ENCODE data around the gene STAT5B. TPM values are rescaled to one million over a fixed set of nuclear protein-coding genes. Genes with fewer than 3 reads are reported as not detected.

STAT5B gene
- total RNA-seq, 2 donors from 2014 or later = 35.7 to 51.4 TPM

DNA sequence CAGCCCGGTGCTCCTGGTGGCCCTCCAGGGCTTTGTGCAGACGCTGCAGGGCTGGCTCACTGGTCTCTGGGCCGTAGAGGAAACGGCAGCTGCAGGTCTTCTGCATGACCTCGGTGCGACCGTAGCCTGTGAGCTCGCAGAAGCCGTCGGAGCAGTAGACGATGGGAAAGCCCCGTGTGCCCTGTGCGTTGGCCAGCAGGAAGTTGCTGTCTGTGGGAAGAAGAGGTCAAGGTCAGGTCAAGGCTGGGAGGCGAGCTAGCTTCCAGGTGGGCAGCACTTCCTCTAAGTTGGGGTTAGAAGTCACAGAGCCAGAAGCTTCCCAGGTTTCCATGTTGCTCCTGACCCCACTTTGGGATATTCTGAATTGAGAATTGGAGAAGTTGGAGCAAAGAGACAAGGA is 97.4 kb downstream of the STAT5B start:
- Histone ChIP-seq H3K4me1 (ENCODE audit: control insufficient read depth, insufficient read depth, low read length) (no peaks in the 10 kb centered on the region), H3K27me3 (ENCODE audit: control insufficient read depth, insufficient read depth, low read length, poor library complexity, severe bottlenecking) (peaks cover 59% of the 10 kb centered on the region), H3K4me3 (ENCODE audit: low read length) (no peak overlapping the region), H3K27ac (ENCODE audit: low read depth, low read length) (no peak overlapping the region), H3K9me3 (ENCODE audit: control insufficient read depth, low read length) (no peaks in the 10 kb centered on the region), H3K9ac (ENCODE audit: extremely low read depth, low read length, poor library complexity, severe bottlenecking) (no peak overlapping the region), H3K36me3 (ENCODE audit: control insufficient read depth, insufficient read depth, low read length) (no peaks in the 10 kb centered on the region)
- H3K4me1 Mint-ChIP-seq = peaks cover 8% of the 10 kb centered on the region
- 50 to 68% methylated on average over 4 to 14 of the region's 14 CpGs for WGBS, 2 experiments (ENCODE audit: insufficient coverage in 1 of 2, insufficient read length in 1 of 2)
- no peak for DNase-seq
- H3K9me3 Mint-ChIP-seq = no peaks in the 10 kb centered on the region
- no peak overlapping the region for H3K27ac Mint-ChIP-seq
- TF ChIP-seq, protein P1, sequence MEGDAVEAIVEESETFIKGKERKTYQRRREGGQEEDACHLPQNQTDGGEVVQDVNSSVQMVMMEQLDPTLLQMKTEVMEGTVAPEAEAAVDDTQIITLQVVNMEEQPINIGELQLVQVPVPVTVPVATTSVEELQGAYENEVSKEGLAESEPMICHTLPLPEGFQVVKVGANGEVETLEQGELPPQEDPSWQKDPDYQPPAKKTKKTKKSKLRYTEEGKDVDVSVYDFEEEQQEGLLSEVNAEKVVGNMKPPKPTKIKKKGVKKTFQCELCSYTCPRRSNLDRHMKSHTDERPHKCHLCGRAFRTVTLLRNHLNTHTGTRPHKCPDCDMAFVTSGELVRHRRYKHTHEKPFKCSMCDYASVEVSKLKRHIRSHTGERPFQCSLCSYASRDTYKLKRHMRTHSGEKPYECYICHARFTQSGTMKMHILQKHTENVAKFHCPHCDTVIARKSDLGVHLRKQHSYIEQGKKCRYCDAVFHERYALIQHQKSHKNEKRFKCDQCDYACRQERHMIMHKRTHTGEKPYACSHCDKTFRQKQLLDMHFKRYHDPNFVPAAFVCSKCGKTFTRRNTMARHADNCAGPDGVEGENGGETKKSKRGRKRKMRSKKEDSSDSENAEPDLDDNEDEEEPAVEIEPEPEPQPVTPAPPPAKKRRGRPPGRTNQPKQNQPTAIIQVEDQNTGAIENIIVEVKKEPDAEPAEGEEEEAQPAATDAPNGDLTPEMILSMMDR (conservative IDR thresholded peaks at IDR 0.05) = no peak
- no peaks in the 10 kb centered on the region for H3K36me3 Mint-ChIP-seq (ENCODE audit: low read depth)
- peaks cover 65% of the 10 kb centered on the region for H3K27me3 Mint-ChIP-seq (ENCODE audit: insufficient read depth)
- no peak overlapping the region for H3K4me3 Mint-ChIP-seq

DNA sequence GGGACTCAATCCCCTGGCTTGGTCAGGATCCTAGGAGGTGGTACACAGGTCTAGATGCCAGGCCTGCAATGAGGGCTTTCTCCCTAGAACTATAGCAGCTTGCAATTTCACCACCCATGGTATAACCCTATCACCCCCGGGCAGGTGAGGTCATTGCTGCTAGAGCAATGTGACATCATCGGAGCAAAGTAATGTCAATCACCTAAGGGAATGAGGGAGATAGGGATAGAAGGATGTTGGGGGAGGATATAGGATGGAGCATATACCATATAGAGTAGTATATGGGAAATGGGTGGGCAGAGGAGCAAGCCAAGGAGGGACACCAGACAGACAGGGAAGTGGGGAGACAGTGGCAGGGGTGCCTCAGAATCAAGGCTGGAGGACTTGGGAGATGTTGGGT is 98.5 kb downstream of the STAT5B start:
- H3K4me3 Mint-ChIP-seq = no peak overlapping the region
- no peaks in the 10 kb centered on the region for H3K36me3 Mint-ChIP-seq (ENCODE audit: low read depth)
- H3K9me3 Mint-ChIP-seq = no peaks in the 10 kb centered on the region
- peaks cover 4% of the 10 kb centered on the region for H3K4me1 Mint-ChIP-seq
- Histone ChIP-seq H3K27me3 (ENCODE audit: control insufficient read depth, insufficient read depth, low read length, poor library complexity, severe bottlenecking) (peaks cover 48% of the 10 kb centered on the region), H3K27ac (ENCODE audit: low read depth, low read length) (no peak overlapping the region), H3K36me3 (ENCODE audit: control insufficient read depth, insufficient read depth, low read length) (no peaks in the 10 kb centered on the region), H3K9me3 (ENCODE audit: control insufficient read depth, low read length) (no peaks in the 10 kb centered on the region), H3K9ac (ENCODE audit: extremely low read depth, low read length, poor library complexity, severe bottlenecking) (no peak overlapping the region), H3K4me1 (ENCODE audit: control insufficient read depth, insufficient read depth, low read length) (no peaks in the 10 kb centered on the region), H3K4me3 (ENCODE audit: low read length) (no peak overlapping the region)
- H3K27ac Mint-ChIP-seq = no peak overlapping the region
- no peak for DNase-seq
- 96 to 100% methylated on average over 2 of the region's 2 CpGs for WGBS, 2 experiments (ENCODE audit: insufficient coverage in 1 of 2, insufficient read length in 1 of 2)
- peaks cover 54% of the 10 kb centered on the region for H3K27me3 Mint-ChIP-seq (ENCODE audit: insufficient read depth)
- TF ChIP-seq, protein P1 (conservative IDR thresholded peaks at IDR 0.05) = no peak

DNA sequence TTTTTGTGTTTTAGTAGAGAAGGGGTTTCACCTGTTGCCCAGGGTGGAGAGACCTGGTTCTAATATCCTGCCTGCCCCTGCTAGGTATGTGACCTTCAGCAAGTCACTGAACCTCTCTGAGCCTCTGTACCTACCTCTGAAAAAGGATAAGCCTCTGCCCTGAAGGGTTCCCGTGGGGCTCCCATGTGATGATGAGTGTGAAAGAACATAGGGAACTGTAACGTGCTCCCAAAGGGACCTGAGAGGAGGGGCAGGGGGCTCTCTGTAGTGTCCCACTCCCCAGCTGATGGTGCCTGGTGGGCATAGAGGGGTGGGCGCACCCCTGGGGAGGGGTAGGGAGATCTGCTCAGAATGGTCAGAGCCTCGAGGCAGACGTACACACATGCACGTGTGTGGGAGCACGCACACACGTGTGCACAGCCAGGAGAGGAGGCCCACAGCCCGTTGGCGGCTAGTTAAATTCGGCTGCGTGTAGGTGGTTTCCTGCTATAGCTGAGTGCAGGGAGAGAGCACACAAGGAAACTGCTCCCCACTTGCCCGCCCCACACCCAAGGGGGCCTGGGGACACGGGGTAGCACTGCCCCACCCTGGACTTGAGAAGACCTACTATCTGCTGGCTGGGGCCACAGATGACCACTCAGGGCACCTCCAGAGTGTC is 101.9 kb downstream of the STAT5B start:
- Histone ChIP-seq H3K27me3 (ENCODE audit: control insufficient read depth, insufficient read depth, low read length, poor library complexity, severe bottlenecking) (peaks cover 13% of the 10 kb centered on the region), H3K9me3 (ENCODE audit: control insufficient read depth, low read length) (no peaks in the 10 kb centered on the region), H3K9ac (ENCODE audit: extremely low read depth, low read length, poor library complexity, severe bottlenecking) (no peak overlapping the region), H3K27ac (ENCODE audit: low read depth, low read length) (no peak overlapping the region), H3K4me3 (ENCODE audit: low read length) (no peak overlapping the region), H3K36me3 (ENCODE audit: control insufficient read depth, insufficient read depth, low read length) (no peaks in the 10 kb centered on the region), H3K4me1 (ENCODE audit: control insufficient read depth, insufficient read depth, low read length) (no peaks in the 10 kb centered on the region)
- 82 to 85% methylated on average over 10 to 14 of the region's 14 CpGs for WGBS, 2 experiments (ENCODE audit: insufficient coverage in 1 of 2, insufficient read length in 1 of 2)
- Mint-ChIP-seq H3K36me3 (ENCODE audit: low read depth) (no peaks in the 10 kb centered on the region), H3K4me1 (no peaks in the 10 kb centered on the region), H3K27ac (no peak overlapping the region), H3K27me3 (ENCODE audit: insufficient read depth) (peaks cover 25% of the 10 kb centered on the region), H3K9me3 (no peaks in the 10 kb centered on the region), H3K4me3 (no peak overlapping the region)
- TF ChIP-seq, protein P1 (conservative IDR thresholded peaks at IDR 0.05) = no peak
- no peak for DNase-seq

Data from endodermal cell (in vitro differentiated cells).